Stimulated activated naive CD4-positive, alpha-beta T cell (primary cell): ENCODE data around the gene RAB17.
A peak's percentile ranks its signal among the peaks of the same experiment; 100 is the strongest.
"Not testable (repeated sequence)": the region's sequence is repeated elsewhere in the genome, so short reads cannot be mapped to it uniquely, and the experiment has no call there.

Source experiments
- DNase-seq, 6 experiments: peaks; one replicate each; lab custom pipeline; 2025; lab: John Stamatoyannopoulos, UW

The RAB17 gene

DNA sequence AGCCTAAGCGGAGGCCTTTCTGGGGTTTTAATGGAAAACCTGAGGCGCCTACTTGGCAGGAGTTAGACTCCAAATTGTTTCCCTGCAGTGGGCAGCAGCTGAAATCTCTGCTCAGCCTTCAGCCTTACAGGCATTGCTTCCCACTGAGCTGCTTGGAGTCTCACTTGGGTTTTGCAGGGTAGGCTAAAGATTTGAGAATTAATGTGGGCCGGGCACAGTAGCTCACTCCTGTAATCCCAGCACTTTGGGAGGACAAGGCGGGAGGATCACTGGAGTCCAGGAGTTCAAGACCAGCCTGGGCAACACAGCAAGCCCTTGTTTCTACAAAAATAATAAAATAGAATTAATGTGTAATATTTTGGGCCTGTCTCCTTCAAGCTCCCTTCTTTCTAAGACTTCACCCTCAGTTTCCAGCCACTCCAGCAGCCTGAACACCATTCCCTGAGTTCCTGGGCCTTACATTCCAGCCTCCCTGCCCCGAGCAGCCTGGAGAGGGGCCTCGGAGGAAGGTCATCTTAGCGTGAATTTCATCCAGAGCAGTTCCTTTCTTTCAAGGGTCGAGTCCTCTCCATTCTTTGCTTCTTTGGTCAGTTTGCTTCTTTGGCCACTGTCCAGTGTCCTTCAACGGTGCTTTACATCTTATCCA, 9.1 kb upstream of the RAB17 start:
- DNase-seq: no peak

DNA sequence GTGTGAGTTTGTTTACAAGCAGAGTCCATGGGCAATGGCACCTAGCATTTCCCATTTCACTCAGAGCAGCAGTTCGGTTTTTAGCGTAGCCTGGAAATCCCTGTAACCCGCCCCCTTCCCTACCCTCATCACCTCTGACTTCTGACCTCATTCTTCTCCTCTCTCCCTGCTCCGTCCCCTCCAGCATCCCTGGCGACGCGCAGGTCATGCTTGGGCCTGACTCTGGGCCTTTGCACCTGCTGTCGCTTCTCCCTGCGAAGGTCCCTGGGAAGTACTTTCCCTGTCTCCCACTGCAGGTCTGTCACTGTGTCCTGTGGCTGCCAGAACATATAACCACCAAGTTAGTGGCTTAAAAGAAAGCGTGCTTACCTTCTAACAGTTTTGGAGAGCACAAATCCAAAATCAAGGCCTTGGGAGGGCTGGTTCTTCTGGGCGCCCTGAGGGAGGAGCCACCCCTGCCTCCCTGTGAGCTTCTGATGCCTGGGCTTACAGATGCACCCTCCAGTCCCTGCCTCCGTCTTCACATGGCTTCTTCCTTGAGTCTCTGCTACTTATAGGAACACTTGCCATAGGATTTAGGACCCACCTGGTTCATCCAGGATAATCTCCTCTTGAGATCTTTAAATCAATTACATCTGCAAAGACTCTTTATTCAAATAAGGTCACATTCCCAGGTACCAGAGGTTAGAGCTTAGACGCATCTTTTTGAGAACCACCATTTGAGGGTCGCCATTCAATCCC, 8.1 kb upstream of the RAB17 start:
- DNase-seq: no peak

DNA sequence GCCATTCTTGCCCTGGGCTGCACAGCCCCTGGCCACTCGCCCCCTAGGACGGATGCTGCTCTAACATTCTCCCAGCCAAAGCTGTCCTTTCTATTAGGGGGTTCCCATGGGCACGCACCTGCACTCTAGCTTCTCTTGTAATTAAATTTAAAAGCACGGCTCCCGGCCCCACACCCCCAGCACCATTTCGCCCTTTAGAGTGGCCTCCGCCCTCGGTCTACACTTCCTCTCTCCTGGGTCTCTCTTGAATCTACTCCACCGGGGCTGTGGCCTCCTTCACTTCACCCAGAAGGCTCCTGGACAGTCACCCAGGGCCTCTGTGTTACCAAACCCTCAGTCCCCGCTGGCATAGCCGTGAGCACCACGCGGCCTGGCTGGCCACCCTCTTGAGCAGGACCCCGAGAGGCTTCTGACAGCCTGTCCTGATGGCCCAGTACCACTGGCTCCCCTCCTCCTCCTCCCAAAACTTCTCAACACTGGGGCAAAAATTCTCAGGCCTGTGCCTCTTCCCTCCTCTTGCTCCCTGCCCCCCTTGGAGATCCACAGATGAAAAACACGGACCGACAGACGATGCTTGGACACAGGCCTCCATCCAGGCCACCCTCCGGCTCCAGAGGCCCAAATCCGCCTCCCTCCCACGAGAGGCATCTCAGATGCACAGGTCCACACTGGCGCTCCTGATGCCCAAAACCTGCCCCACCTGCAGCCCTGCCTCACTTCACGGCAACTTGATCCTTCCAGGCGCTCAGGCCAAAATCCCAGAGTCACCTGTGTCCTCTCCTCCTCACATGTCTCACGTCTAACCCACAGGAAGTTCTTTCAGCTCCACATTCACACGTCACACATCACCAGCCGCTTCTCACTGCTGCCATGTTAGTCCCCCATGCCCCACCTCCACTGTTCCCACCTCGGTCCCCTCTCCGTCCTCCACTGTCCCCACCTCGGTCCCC, 6.9 kb upstream of the RAB17 start:
- no peak for DNase-seq

DNA sequence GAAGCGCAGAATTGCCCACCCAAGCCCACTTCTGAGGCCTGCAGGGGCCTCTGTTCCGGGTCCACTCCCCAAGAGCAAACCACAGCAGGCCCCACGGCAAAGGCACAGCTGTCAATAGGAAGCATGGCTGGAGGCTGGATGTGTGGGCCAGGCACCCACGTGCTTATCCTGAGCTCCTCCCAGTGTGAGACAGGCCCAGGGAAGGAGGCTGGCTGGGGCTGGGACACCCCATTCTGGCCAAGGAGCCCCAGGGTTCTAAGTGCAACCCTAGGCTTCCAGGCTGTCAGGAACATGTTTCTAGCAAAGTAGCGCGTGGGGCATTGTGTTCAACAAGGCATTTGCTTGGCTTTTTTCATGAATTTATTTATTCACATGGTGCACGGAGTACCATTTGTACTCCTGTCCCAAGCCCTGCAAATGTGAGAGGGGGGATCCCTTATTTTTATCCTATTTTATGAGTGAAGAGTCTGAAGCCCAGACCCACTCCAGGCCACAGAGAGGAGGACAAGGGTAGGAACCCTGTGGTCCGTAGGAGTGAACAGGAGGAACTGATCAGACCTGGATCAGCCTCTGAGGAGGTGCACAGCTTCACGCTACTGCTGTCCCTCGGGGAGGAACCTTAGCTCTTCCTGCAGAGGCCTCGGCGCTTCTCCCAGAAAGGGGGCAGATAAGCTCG, 6.1 kb upstream of the RAB17 start:
- DNase-seq: no peak

DNA sequence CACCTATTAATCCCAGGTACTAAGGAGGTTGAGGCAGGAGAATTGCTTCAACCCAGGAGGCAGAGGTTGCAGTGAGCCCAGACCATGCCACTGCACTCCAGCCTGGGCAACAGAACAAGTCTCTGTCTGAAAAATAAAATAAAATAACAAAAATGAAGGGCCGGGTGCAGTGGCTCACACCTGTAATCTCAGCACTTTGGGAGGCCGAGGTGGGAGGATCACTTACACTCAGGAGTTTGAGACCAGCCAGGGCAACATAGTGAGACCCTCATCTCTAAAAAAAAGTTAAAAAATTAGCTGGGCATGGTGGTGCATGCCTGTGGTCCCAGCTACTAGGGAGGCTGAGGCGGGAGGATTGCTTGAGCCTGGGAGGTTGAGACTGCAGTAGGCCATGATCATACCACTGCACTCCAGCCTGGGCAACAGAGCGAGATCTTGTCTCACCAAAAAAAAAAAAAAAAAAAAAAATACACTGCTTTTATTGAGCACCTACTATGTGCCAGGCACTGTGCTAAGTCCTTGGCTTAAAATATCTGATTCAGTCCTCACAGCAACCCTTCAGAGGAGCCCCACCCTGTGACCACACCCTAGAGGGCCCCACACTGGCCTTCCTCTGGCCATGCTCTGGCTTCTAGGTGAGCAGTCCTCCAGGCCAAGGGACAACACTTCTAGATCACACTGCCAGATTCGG, 5.4 kb upstream of the RAB17 start:
- not testable (repeated sequence) for DNase-seq

DNA sequence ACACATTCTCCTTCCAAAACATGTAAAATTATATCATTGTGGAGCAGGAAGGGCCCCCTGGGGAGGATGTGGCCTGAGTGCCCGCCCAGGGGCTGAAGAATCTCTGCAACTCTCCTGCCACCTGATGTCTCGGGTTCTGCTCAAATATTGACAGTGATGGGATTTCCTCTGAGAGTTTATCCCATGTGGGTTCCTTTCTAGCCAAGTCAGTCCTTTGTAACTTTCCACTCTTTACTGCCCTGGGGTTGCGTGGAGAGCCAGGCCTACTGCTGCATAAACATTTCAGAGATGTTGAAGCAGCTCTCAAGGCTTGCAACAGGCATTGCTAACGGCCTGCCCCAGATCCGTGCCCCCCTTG, 4.0 kb upstream of the RAB17 start:
- no peak for DNase-seq

DNA sequence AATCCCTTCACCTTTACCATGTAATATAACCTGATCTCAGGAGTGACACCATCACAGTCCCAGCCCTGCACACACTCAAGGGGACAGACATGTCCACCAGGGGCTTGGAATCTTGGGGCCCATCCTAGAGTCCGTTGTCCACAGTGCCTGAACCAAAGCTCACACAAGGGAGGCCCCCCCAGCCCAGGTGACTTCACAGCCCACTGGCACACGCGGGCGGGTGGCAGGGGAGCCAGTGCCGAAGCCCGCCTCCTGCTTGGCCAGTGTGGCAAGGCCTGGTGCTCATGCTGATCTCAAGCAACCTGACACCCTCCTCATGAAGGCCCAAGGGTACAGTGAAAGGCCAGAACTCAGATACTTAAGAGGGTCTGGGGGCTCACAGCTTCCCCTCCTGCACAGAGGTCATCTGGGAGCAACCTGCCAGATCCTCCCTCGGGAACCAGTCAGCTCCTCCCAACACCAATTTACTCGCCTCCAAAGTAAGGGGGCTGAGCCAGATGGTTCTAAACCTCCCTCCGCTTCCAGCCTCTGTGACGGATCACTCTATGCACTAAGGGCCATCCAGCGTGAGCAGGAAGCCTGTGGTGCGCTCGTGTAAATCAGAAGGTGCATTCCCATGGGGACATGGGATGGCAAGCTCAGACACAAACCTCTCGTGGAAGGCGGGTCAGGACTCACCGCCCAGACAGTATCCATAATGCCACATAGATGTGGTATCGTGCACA, 3.2 kb upstream of the RAB17 start:
- DNase-seq: no peak

DNA sequence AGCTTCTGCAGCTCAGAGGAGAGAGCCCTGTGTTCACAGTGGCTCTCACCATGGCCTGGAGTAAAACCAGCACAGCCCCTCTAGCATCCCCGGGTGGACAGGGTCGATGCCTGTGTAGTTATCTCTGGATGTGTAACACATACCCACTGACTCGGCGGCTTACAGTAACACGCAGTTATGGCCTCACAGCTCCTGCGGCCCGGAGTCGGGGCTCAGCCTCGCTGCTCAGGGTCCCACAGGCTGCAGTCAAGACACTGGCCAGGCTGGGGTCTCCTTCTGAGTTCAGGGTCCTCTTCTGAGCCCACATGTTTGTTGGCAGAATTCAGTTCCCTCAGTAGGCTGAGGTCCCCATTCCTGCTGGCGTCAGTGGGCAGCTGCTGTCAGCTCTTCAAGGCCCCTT, 2.5 kb upstream of the RAB17 start:
- DNase-seq: no peak

DNA sequence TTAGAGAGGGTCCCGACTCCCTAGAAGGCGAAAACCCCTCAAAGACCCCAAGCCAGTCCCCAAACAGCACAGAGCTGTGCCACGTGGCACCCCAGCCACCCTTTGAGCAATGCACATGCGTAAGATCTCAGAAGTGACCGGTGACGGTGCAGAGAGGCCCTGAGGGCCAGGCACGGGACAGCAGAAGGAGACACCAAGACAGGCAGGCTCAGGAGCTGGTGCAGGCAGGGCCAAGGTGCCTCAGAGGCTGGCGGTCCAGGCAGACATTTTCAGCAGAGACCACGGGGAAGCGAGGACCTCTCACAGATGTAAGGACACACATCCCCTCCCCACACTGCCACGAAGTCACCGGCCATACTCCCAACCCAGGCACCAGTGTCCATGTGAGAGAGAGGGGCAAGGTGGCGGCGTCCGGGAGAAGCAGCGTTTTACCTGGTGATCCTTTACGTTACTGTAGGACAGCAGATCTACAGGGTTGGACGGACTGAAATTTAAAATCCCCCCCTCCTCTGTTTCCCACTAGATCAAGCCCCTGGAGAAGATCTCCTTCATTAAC, 2.0 kb upstream of the RAB17 start:
- no peak for DNase-seq

DNA sequence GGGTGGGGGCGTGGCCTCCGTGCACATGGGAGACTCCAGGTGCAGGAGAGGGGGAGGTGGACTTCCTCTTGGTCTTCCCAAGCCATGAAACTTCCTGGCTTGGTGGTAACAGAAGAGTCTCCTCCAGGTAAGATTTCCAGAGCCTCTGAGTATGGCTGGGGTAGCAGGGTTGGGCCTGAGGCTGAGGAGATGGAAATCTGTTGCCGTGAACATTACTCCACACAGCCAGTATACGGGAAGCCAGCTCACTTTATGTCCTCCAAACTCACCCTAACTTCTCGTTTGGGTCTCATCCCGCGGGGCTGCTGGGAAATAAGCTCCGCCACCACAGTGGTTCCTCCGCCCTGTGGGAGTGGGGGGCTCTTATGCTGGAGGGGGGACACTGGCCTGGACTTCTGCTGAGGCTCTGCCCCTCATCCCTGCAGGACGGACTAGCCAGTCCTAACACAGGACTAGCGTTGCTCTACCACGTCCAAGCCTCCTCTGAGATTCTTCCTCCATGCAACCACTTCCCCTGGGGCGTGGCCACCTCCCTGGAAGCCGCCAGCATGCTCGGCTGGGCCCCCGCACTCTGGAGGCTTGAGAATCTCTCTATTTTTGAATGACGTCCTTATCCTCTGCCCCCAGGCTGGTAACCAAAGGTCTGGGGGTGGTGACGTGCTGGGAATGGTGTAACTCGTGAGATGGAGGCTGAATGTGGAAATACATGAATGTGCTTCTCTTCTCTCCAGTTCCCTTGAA, 777 bp upstream of the RAB17 start:
- no peak for DNase-seq

DNA sequence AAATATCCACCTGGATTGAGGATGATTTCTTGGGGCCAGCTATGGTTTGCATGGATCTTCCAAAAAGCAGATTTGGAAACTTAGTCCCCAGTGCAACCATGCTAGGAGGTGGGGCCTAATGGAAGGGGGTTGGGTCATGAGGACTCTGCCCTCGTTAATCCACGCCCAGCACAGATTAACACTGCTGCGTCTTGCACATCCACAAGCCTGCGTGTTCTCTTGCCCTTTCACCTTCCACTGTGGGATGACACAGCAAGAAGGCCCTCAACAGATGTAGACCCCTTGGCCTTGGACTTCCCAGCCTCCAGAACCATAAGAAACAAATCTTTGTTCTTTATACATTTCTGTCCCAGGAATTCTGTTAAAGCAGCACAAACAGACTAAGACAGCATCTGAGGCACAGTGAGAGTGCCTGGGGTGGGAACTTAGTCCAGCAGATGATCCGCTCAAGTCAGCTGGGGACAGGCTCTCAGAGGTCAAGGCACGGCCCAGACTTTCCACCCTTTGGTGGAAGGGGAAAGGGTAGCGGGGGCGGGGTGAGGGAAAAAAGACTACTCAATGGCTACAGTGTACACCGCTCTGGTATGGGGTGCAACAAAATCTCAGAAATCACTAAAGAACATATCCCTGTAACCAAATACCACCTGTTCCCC, 2.4 kb downstream of the RAB17 start:
- no peak for DNase-seq

DNA sequence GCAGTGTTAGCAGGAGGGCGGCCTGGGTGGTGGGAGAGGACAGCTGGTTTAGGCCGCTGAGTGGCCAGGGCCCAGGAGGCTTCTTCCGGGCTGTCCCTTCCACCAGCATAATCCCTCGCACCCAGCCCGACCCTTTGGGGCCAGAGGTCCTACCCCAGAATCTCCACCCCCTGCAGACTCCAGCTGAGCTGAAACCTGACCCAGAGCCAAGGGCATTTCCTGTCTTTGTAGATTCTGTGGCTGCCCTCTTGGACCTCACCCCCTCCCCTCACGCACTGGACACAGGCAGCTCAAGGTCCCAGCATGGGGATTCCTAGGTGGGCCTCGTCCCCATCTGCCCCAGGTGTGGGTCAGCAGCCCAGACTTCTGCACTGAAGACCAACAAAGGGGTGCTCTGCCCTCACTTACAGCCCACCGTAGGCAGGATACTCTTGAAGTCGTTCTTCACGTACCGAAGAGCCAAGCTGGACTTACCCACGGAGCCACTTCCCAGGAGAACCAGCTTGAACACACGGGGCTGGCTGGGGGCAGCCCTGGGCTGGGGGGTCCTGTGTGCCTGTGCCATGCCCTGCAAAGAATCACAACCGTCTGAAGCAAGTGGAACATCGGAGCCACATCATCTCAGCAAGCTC, 4.8 kb downstream of the RAB17 start:
- no peak for DNase-seq

DNA sequence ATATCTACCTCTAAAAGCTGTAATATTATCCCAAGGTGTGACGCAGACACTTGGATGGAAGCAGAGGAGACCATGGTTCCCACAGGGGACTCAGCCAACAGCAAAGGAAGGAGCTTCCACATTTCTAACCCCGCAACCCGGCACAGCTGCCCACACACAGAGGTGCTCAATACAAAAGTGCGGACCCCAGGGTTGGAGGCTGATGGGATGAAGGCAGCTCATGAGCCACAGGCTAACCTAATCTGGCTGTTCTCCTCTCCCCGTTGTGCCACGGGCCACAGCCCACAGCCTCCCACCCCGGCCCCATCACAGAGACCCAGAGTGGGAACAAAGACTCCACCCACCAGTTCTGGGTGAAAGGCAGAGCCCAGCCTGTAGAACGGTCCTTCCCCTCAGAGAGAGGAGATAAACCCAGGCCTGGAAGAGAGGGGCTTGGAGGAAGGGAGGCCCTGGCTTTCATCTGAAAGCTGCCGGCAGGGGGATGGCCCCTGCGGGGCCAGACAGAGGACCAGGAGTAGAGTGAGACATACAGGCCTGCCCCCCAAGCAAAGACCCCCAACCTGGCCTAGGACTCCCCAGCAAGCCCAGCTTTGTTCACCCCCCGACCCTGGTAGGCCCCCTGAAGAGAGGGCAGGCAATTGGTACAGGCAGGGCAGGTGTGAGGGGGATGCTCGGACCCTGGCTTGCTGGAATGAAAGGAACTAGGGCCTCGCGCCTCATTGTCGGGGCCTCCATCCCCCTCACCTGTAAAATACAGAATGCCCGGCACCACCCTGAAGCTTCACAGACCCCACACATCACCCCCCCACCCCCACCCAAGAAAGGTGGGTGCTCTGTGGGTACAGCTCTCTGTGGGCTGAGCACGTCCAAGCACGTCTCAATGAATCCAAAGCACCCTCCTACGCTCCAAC, 6.9 kb downstream of the RAB17 start:
- DNase-seq: no peak

DNA sequence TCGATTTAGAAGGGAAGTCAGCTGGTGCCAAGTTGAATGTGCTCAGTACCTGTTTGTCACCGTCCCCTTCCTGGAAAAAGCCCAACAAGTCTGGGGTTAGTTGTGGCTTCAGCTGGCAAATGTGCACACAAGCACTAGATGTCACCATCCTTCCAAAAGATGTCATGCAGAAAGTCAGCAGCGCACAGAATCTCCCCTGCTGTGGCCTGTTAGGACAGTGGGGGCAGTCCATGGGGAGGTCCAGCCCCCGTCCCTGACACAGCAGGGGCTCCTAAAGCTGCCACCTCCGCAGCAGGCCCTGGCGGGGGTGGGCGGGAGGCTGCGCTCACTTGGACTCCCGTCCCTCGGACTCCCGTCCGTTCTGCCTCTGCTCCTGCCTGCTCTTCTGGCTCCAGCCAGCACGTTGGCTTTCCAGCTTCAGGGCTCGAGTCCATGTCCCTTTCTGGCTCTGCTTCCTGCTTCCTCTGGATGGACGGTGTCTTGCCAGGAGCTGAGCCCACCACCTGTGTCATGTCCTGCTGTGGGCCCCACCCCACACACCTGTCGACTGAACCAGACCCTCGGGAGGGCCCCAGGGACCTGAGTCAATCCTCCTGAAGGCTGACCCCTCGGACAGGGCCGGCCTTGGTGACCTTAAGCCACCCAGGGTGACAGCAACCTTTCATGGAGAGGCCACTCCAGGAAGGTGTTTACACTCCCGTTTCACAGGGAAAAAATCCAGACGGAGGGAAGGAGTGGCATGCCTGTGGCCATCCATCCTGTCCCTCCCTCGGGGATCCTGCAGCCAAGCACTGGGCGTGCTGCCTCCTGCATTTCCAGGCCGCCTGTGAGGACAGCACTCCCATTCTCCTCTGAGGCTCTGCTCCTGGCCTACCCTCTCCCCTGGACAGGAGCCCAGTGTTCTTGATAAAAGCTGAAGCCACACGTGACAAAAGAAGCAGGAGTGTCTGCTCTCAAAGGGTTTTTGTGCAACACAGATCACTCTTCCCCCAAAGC, 8.5 kb downstream of the RAB17 start:
- DNase-seq: peak; percentile 7 to 61 (median 40)

DNA sequence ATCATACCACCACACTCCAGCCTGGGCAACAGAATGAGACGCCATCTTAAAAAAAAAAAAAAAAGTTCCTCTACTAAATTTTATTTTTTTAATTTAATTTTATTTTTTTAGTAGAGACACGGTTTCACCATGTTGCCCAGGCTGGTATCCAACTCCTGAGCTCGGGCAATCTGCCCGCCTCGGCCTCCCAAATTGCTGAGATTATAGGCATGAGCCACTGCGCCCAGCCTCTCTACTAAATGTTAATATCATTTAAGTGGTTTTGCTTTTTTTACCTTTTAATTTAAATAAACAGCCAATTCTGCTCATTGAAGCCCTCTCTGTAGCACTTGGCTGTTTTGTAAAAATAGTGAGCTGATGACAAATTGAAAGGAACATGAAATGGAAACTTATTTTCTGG, 9.2 kb downstream of the RAB17 start:
- DNase-seq: no peak
